HG02610 (cell line): Measurements from ENCODE around the gene ARNT2.

Source experiments
- ATAC-seq: cut with Tn5 transposase; IDR thresholded peaks from one replicate; pipeline ENCODE4 v1.9.1; 2021; ENCODE audit warnings: mild to moderate bottlenecking, moderate library complexity; ENCODE audit not compliant: unreplicated experiment

ARNT2 gene

DNA sequence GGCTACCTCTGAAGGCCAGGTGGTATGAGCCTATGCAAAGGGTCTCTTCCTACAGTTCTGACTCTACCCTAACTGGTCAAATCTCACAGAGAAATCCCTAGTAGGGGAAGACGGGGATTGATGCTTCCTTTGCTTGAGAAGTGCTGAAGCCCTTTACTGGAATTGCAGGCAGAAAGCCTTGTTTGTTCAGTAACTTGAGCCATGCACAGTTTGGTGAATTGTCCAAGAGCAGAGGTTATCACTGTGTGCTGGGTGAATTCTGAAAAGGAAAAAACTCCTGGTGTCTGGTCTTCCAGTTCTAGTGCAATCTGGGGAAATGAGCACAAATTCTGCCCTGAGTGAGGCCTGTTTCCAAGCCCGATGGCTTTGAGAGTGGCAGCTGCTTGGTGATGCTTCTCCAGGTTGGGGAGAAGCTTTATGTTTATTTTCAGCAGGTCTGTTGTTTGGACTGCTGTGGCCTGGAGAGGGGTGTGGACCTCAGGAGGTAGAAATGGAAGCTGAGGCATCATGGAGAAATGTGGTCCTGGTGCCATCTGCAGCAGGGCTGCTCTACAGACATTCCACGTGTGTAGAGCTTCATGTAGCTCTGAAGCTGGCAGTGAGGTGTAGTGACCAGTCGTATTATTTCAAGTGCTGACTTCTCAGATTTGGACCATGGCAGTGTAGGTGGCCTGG is 60.9 kb downstream of the ARNT2 start:
- ATAC-seq, result no peak

DNA sequence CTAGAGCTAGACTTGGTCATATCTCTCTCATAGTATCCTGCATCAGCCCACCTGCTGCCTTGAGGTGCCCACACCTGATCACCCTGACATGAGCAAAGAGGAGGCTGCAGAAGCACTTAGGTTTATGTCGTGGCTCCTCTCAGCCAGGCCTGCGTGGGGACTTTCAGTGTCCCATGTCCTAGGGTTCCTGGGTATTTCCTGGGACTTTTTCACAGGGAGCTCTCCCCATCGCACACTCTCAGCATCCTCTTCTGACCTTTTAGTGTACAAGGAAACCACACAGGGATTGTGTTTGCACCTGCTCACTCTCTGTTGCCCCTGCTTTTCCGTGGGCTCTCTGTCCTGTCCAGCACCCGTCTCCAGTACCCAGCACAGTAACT is 61.4 kb downstream of the ARNT2 start:
- ATAC-seq, result no peak

DNA sequence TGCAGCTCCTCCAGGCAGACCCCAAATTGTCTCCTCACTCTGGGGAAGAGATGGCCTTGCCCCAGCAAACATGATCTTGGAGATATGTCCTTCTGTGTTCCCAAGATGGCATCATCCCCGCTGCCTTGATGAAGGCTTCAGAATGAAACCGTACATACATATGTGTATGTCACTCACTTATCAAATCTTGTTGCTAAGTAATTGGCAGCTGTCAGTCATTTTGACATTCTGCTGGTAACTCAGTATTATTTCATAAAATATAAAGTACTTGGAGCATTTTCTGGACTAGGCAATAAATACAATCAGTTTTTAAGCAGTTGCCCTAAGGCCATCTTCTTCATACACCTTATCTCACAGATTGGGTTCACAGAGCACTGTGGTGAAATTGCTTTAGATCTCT is 62.4 kb downstream of the ARNT2 start:
- ATAC-seq, result no peak

GRCh38 chr15:80467311-80467714 is 63.1 kb downstream of the ARNT2 start:
- no peak for ATAC-seq

- ATAC-seq, result no peak
These were observed 64.6 kb downstream of the ARNT2 start for GRCh38 chr15:80468796-80469195.

- ATAC-seq, result no peak
These were observed 67.7 kb downstream of the ARNT2 start for GRCh38 chr15:80471881-80472280.

GRCh38 chr15:80473286-80474223 is 69.4 kb downstream of the ARNT2 start:
- no peak for ATAC-seq

GRCh38 chr15:80474224-80475215 is 70.3 kb downstream of the ARNT2 start:
- ATAC-seq, result no peak

- ATAC-seq, result no peak
These were observed 71.4 kb downstream of the ARNT2 start for GRCh38 chr15:80475572-80475971.

DNA sequence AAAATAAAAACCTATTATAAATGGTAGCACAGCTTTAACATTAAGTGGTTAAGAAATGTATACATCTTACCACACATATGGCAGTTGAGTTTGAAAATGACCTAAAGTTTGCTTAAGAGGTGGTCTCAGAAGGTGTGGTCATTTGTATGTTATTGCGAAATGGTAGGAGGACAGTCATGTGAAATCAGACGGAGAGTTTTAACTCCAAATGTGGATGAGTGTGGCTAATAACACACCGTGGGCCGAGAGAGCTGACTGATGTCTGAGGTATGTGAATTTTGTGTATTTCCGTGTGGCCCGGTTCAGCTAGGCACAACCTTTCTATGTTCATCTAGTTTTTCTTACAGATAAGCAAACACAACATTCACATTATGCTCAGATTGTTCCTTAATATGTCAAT is 71.9 kb downstream of the ARNT2 start:
- ATAC-seq, result no peak

DNA sequence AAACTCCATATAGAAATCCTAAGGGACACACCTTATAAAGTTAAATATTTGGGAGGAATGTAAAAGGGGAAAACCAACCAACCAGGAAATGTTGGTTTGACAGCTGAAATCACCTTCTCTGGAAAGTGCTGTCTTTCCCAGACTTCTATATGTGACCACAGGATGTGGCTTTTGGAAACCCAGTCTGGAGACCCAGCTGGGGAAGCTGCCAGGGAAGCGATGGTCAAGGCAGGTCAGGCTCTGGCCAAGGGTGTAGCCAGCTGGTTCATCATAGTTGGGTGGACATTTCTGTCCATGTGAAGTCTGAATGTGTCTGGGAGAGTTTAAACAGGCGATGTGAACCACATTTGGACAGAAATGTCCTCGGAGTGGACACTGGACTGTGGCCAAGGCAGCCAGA is 73.9 kb downstream of the ARNT2 start:
- ATAC-seq, result no peak

GRCh38 chr15:80479191-80479590 is 75.0 kb downstream of the ARNT2 start:
- ATAC-seq, result no peak

- ATAC-seq, result no peak
These were observed 76.1 kb downstream of the ARNT2 start for GRCh38 chr15:80480171-80480811.

- ATAC-seq, result no peak
These were observed 76.7 kb downstream of the ARNT2 start for GRCh38 chr15:80480909-80481308.

GRCh38 chr15:80482696-80483095 is 78.5 kb downstream of the ARNT2 start:
- no peak for ATAC-seq

GRCh38 chr15:80483725-80484161 is 79.6 kb downstream of the ARNT2 start:
- no peak for ATAC-seq

- no peak for ATAC-seq
These were observed 80.2 kb downstream of the ARNT2 start for GRCh38 chr15:80484333-80484864.

- ATAC-seq, result no peak
These were observed 81.4 kb downstream of the ARNT2 start for GRCh38 chr15:80485370-80486164.

DNA sequence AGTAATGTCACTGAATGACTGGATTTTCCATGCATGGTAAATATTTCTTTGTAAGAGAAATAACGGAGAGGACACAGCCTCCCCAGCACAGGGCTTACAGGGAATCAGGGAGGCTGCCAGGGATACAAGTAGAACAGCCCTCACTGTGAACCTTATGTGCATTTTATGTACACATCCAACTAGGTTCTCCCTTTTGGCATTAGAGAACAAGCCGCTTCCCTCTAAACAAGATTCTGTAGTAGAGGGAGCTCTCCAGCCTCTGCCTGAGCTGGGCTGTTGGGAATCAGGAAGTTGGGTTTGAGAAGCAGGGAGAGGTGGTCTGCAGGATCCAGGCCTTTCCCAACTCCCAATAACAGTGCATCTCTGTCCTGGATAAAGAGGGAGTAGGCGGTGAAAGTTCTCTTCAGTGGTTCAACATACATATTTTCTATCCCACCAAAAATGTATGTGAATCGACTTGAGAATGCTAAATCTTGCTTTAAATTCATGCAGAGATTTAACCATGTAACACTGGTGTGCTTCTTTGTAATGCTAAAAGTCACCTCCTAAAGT is 83.7 kb downstream of the ARNT2 start:
- no peak for ATAC-seq
